Stomach smooth muscle (tissue), 2 donors: ENCODE data around the gene VRK1.

Experiments
- H3K27ac ChIP-seq: one replicate; pipeline ENCODE4 v1.7.0; 2013; ENCODE audit warnings: mild to moderate bottlenecking, low read length, inconsistent platforms
- H3K27me3 ChIP-seq, 2 donors: one replicate each; pipeline ENCODE4 v1.7.0; 2013; ENCODE audit warnings: low read length in 2 of 2; ENCODE audit not compliant: insufficient read depth in 2 of 2, control insufficient read depth in 1 of 2
- H3K36me3 ChIP-seq, 2 donors: one replicate each; pipeline ENCODE4 v1.7.0; 2013; ENCODE audit warnings: low read length in 2 of 2; ENCODE audit not compliant: control insufficient read depth in 2 of 2, insufficient read depth in 2 of 2
- H3K4me1 ChIP-seq: one replicate; pipeline ENCODE4 v1.7.0; 2013; ENCODE audit warnings: low read length; ENCODE audit not compliant: control insufficient read depth, insufficient read depth
- H3K4me3 ChIP-seq, 2 donors: one replicate each; pipeline ENCODE4 v1.7.0; 2013; ENCODE audit warnings: low read length in 2 of 2
- H3K9ac ChIP-seq, 2 donors: one replicate each; pipeline ENCODE4 v1.7.0; 2013; ENCODE audit warnings: low read length in 2 of 2, mild to moderate bottlenecking in 1 of 2
- H3K9me3 ChIP-seq, 2 donors: one replicate each; pipeline ENCODE4 v1.7.0; 2013; ENCODE audit warnings: low read length in 2 of 2; ENCODE audit not compliant: control insufficient read depth in 2 of 2
- donor health status: healthy.
- donor health status: Pancreatic carcinoma.

Gene VRK1

DNA sequence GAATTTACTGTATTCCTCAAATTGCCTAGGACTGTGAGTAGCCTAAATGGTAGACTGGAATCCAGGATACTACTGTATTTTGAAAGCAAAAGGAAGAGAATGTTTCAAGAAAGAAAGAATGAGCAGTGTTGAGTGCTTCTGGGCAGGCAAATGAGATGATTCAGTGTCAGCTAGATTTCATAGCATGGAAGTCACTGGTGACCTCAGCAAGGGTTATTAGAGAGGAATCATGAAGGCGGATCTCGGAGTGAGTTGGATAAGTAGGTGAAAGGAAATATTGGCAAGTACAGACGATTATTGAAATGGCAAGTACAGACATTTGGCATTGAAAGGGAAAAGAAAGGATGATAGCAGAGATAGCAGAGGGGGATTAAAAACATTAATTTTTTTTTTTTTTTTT is 27.1 kb downstream of the VRK1 start:
- H3K27me3 ChIP-seq = no peaks in the 10 kb centered on the region
- no peak overlapping the region for H3K9ac ChIP-seq
- H3K27ac ChIP-seq = no peak overlapping the region
- H3K9me3 ChIP-seq = no peaks in the 10 kb centered on the region
- H3K4me1 ChIP-seq = no peaks in the 10 kb centered on the region
- H3K36me3 ChIP-seq = no peaks in the 10 kb centered on the region
- no peak overlapping the region for H3K4me3 ChIP-seq

DNA sequence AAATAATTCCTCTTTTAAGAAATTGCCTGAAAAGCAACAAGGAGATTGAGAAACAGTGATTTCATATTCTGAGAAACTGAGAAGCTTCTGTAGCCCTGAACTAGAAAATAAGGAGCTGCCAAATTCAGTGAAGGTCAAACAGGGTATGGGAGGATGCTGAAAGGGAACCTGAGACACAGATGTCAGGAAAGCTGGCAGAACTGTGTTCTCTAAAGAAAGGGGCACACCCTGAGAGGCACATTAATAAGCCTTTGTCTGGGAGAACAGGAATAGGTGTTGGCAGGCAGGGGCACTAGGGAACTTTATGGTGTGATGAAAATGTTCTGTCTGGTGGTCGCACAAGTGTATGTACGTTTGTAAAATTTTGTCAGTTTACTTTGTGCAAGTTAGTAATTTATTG is 29.6 kb downstream of the VRK1 start:
- no peaks in the 10 kb centered on the region for H3K36me3 ChIP-seq
- no peaks in the 10 kb centered on the region for H3K4me1 ChIP-seq
- no peak overlapping the region for H3K27ac ChIP-seq
- H3K4me3 ChIP-seq = no peak overlapping the region
- no peaks in the 10 kb centered on the region for H3K27me3 ChIP-seq
- H3K9ac ChIP-seq = no peak overlapping the region
- H3K9me3 ChIP-seq = no peaks in the 10 kb centered on the region

DNA sequence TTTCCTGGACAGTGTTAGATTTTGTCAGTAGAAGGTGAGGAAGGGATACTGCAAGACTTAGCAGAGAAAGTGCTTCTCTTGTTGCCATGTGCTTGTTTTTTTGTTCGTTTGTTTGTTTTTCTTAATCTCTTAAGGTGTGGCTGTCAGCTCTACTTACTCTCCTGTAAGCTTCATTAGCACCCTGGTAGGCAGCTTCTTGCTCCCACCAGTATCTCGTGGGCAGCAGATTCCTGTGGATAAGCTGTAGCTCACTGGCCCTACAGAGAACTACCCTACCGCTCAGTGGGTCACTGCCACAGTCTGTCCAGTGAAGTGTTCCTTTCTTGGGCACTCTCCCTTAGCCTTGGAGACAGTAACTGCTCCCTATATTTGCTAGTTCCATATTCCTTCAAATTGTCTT is 30.1 kb downstream of the VRK1 start:
- Histone ChIP-seq H3K27ac (no peak overlapping the region), H3K4me1 (no peaks in the 10 kb centered on the region), H3K27me3 (no peaks in the 10 kb centered on the region), H3K4me3 (no peak overlapping the region), H3K9me3 (no peaks in the 10 kb centered on the region), H3K36me3 (no peaks in the 10 kb centered on the region), H3K9ac (no peak overlapping the region)

DNA sequence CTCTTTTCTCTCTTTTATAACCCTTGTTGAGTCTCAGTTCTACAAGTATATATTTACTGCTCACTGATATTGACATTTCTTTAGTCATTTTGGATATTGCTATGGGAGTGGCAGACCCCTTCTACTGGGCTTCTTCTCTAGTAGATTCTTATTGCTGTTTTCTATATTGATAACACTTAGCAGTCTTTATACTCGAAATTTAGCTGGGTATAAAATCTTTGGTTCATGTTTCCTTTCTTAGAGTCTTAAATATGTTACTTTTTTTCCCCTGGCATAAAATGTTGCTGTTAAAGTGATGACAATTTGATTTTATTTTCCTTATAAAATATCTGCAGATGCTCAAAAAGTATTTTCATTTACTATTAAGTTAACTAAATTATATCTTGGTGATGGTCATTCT is 32.6 kb downstream of the VRK1 start:
- Histone ChIP-seq H3K27ac (no peak overlapping the region), H3K9me3 (no peaks in the 10 kb centered on the region), H3K4me3 (no peak overlapping the region)

DNA sequence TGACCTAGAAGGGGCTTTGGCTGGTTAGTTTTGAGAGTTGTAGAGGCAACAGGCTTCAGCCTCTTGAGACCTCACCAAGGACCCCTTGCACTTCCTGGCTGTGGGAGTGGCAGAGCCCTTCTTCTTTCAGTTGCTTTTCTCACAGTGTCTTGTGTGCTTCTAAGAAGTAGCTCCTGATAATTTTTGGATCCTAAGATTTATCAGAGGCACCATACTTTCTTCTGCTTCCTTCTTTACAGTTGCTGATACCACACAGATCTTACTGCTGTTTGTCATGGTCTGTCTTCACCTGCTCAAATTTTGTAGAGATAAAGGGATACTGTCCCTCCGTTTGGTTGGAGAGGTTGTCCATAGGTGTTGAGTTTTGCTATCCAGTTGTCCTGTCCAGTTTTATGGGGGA is 33.8 kb downstream of the VRK1 start:
- H3K9ac ChIP-seq = no peak overlapping the region
- no peak overlapping the region for H3K27ac ChIP-seq
- H3K27me3 ChIP-seq = no peaks in the 10 kb centered on the region
- no peaks in the 10 kb centered on the region for H3K9me3 ChIP-seq
- H3K36me3 ChIP-seq = peaks cover 0 to 3% of the 10 kb centered on the region in 2 donors
- H3K4me1 ChIP-seq = no peaks in the 10 kb centered on the region
- H3K4me3 ChIP-seq = no peak overlapping the region

More for the DNA sequence above, 32.6 kb downstream of the VRK1 start:
- no peaks in the 10 kb centered on the region for H3K27me3 ChIP-seq
- H3K36me3 ChIP-seq = peaks cover 0 to 3% of the 10 kb centered on the region in 2 donors
- H3K9ac ChIP-seq = no peak overlapping the region
- no peaks in the 10 kb centered on the region for H3K4me1 ChIP-seq

DNA sequence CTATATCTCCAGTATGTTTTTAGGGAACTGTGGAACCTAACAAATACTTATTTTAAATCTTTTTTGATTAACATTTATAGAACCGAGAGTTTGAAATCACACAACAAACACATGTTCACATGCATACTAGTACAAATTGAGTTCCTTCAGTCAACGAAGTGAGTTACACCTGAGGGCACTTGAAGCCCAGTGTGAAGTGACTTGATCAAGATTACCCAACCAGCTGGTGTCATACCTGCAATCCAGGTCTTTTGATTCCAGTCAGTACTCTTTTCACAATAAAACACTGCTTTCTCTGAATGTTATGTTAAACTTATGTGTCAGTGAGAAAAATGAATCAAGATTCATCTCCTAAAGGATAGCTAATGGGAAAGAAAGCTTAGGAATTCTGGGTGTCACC is 35.2 kb downstream of the VRK1 start:
- Histone ChIP-seq H3K4me1 (no peaks in the 10 kb centered on the region), H3K27ac (no peak overlapping the region), H3K27me3 (no peaks in the 10 kb centered on the region), H3K9me3 (no peaks in the 10 kb centered on the region), H3K4me3 (no peak overlapping the region), H3K9ac (no peak overlapping the region), H3K36me3 (peaks cover 3 to 4% of the 10 kb centered on the region in 2 donors)

DNA sequence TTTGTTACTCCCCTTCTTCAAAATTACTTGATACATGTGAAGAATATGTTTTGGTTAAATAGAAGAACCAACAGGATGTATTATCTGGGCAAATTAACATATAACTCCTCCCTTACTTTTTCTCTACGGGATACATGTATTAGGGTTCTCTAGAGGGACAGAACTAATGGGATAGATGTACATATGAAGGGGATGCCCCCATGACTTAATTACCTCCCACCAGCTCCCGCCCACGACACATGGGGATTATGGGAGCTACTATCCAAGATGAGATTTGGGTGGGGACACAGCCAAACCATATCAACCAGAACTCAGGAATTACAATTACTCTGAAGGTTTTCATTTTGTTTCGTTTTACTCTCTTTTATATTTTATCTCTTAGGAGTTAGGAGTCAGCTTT is 41.3 kb downstream of the VRK1 start:
- H3K4me1 ChIP-seq = no peaks in the 10 kb centered on the region
- H3K36me3 ChIP-seq = peaks cover 3 to 4% of the 10 kb centered on the region in 2 donors
- H3K4me3 ChIP-seq = no peak overlapping the region
- H3K27ac ChIP-seq = no peak overlapping the region
- H3K9me3 ChIP-seq = no peaks in the 10 kb centered on the region
- H3K9ac ChIP-seq = no peak overlapping the region
- no peaks in the 10 kb centered on the region for H3K27me3 ChIP-seq

DNA sequence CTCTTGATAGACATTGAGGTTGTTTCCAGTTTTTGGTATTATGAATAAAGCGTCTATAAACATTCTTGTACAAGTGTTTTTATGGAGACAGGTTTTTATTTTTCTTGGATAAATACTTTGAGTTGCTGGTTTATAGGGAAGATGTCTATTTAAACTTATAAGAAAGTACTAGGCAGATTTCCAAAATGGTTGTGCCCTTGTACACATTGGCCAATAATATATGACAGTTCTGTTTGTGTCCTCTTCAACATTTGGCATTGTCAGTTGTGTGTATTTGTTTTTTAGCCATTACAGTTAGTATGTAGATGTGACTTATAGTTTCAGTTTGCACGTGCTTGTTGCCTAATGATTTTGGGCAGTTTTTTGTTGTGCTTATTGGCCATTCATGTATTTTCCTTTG is 42.1 kb downstream of the VRK1 start:
- no peak overlapping the region for H3K27ac ChIP-seq
- H3K4me1 ChIP-seq = no peaks in the 10 kb centered on the region
- H3K27me3 ChIP-seq = no peaks in the 10 kb centered on the region
- no peaks in the 10 kb centered on the region for H3K9me3 ChIP-seq
- H3K36me3 ChIP-seq = peaks cover 3 to 4% of the 10 kb centered on the region in 2 donors
- no peak overlapping the region for H3K4me3 ChIP-seq
- no peak overlapping the region for H3K9ac ChIP-seq

DNA sequence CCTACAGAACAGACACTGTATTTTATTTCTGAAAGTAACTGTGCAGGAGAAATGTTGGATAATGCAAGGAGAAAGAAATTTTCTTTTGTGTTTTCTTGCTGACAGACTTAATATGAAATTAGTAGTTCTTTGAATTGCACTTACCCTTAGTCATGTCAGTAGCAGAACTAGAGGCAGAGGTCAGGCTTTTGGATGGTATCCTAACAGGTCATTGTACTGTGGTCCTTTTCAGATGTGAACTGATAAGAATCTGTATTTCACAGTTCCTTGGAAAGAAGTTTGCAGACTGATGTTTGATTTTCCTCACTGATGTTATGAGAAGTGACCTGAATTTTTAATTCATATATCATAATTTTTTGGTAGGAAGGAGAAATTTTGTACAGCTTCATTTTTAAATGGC is 46.0 kb downstream of the VRK1 start:
- Histone ChIP-seq H3K27ac (no peak overlapping the region), H3K4me3 (no peak overlapping the region), H3K9me3 (no peaks in the 10 kb centered on the region)

DNA sequence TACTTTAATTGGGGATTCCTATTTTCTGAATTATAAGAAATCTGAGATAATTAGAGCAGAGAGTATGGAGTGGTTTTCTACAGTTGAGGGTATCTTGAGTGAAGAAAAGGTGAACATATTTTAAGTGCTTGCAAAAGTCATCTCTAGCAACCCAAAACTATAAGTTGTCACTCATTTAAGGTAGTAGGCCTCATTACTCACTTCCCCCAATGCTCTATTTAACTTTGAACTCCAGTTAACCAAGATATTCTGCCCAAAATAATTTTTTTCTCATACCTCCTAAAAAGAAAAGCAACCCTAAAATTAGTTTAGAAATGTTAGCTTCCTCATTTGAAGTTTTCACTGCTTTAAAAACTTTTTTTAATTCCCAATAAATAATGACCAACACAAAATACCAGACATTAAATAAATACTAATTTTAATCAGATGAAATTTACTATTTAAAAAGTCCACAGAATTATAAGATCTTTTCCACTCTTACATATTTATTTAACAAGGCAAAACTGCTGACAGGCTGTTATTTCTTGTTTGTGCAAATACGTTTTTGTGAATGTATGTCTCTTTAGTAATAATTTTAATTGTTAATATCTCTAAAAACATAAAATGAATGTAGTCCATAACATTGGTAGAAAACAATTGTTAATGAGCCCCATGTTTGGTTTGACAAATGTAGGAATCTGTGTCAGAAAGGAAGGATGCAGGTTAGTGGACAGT is 47.8 kb downstream of the VRK1 start:
- H3K4me1 ChIP-seq = no peaks in the 10 kb centered on the region
- no peaks in the 10 kb centered on the region for H3K27me3 ChIP-seq
- H3K4me3 ChIP-seq = no peak overlapping the region
- peaks cover 0 to 8% of the 10 kb centered on the region in 2 donors for H3K36me3 ChIP-seq
- no peak overlapping the region for H3K9ac ChIP-seq
- no peaks in the 10 kb centered on the region for H3K9me3 ChIP-seq
- H3K27ac ChIP-seq = no peak overlapping the region

More for the DNA sequence above, 46.0 kb downstream of the VRK1 start:
- Histone ChIP-seq H3K36me3 (peaks cover 0 to 5% of the 10 kb centered on the region in 2 donors), H3K27me3 (no peaks in the 10 kb centered on the region), H3K9ac (no peak overlapping the region), H3K4me1 (no peaks in the 10 kb centered on the region)

DNA sequence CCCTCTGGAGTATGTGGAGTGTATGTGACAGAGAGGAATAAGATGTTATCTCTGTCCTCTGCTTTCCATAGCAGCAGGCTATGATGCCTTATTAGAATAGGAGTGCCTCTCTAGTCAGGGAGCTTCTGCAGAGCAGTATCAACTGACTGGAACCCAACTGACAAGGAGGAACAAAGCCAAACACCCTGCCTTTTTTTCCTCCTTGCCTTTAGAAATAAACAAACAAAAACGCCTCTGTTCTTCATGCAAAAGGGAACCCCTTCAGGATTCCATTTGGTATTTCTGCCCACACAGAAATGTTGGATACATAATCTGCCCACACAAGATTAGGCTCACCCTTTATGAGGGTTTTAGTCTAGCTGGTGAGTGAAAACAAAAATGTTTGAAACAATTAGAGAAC is 50.3 kb downstream of the VRK1 start:
- H3K9me3 ChIP-seq = no peaks in the 10 kb centered on the region

More for the DNA sequence above, 50.3 kb downstream of the VRK1 start:
- no peaks in the 10 kb centered on the region for H3K4me1 ChIP-seq
- H3K9ac ChIP-seq = no peak overlapping the region
- no peaks in the 10 kb centered on the region for H3K27me3 ChIP-seq
- peaks cover 0 to 8% of the 10 kb centered on the region in 2 donors for H3K36me3 ChIP-seq
- no peak overlapping the region for H3K4me3 ChIP-seq
- no peak overlapping the region for H3K27ac ChIP-seq
